ENCODE measurements around the gene CLEC11A. TPM values are rescaled to one million over a fixed set of nuclear protein-coding genes. Genes with fewer than 3 reads are reported as not detected.

The CLEC11A gene
- total RNA-seq, 1 donor from 2014 or later: 25.0 TPM

GRCh38 chr19:50717026-50717723, 6.0 kb upstream of the CLEC11A start:
- H3K27me3 ChIP-seq: no peaks in the 10 kb centered on the region
- no peaks in the 10 kb centered on the region for H3K9me3 ChIP-seq
- H3K36me3 ChIP-seq: no peaks in the 10 kb centered on the region
- H3K27ac ChIP-seq: no peak overlapping the region
- H3K4me3 ChIP-seq: no peak overlapping the region
- no peak for TF ChIP-seq POLR2A (IDR thresholded peaks at IDR 0.05)
- TF ChIP-seq CTCF (IDR thresholded peaks at IDR 0.05): no peak
- TF ChIP-seq POLR2AphosphoS5 (IDR thresholded peaks at IDR 0.05; ENCODE audit: insufficient read depth in 1 of 2, low read depth in 1 of 2): no peak
- H3K4me1 ChIP-seq: peaks cover 28% of the 10 kb centered on the region
- intact Hi-C loops (cut with DNase I): no loop called here
- no peak for DNase-seq (ENCODE audit: extremely low spot score in 2 of 2)

GRCh38 chr19:50717891-50718254, 5.3 kb upstream of the CLEC11A start:
- H3K27ac ChIP-seq: no peak overlapping the region
- no peaks in the 10 kb centered on the region for H3K36me3 ChIP-seq
- no peak for DNase-seq (ENCODE audit: extremely low spot score in 2 of 2)
- peak overlapping the region; percentile 37 to 52 for H3K4me3 ChIP-seq
- no peaks in the 10 kb centered on the region for H3K27me3 ChIP-seq
- H3K9me3 ChIP-seq: no peaks in the 10 kb centered on the region
- intact Hi-C loops (cut with DNase I): no loop called here
- no peak for TF ChIP-seq POLR2A (IDR thresholded peaks at IDR 0.05)
- no peak for TF ChIP-seq CTCF (IDR thresholded peaks at IDR 0.05)
- no peak for TF ChIP-seq POLR2AphosphoS5 (IDR thresholded peaks at IDR 0.05; ENCODE audit: insufficient read depth in 1 of 2, low read depth in 1 of 2)
- H3K4me1 ChIP-seq: peaks cover 28% of the 10 kb centered on the region

GRCh38 chr19:50718255-50719118, 4.7 kb upstream of the CLEC11A start:
- TF ChIP-seq POLR2A (IDR thresholded peaks at IDR 0.05): no peak
- no peak for TF ChIP-seq POLR2AphosphoS5 (IDR thresholded peaks at IDR 0.05; ENCODE audit: insufficient read depth in 1 of 2, low read depth in 1 of 2)
- TF ChIP-seq CTCF (IDR thresholded peaks at IDR 0.05): no peak
- H3K27ac ChIP-seq: no peak overlapping the region
- no peak for DNase-seq (ENCODE audit: extremely low spot score in 2 of 2)
- H3K4me3 ChIP-seq: peak overlapping the region; percentile 37 to 52
- H3K9me3 ChIP-seq: no peaks in the 10 kb centered on the region
- no peaks in the 10 kb centered on the region for H3K27me3 ChIP-seq
- peaks cover 31% of the 10 kb centered on the region for H3K4me1 ChIP-seq
- no peaks in the 10 kb centered on the region for H3K36me3 ChIP-seq
- intact Hi-C loops (cut with DNase I): no loop called here

GRCh38 chr19:50719119-50719435, 4.1 kb upstream of the CLEC11A start:
- no peak for TF ChIP-seq POLR2A (IDR thresholded peaks at IDR 0.05)
- no peak for TF ChIP-seq POLR2AphosphoS5 (IDR thresholded peaks at IDR 0.05; ENCODE audit: insufficient read depth in 1 of 2, low read depth in 1 of 2)
- no peak for TF ChIP-seq CTCF (IDR thresholded peaks at IDR 0.05)
- no peaks in the 10 kb centered on the region for H3K36me3 ChIP-seq
- intact Hi-C loops (cut with DNase I): no loop called here
- H3K9me3 ChIP-seq: no peaks in the 10 kb centered on the region
- H3K27me3 ChIP-seq: no peaks in the 10 kb centered on the region
- H3K4me1 ChIP-seq: peaks cover 36% of the 10 kb centered on the region
- no peak for DNase-seq (ENCODE audit: extremely low spot score in 2 of 2)
- peak overlapping the region; percentile 37 to 52 for H3K4me3 ChIP-seq
- no peak overlapping the region for H3K27ac ChIP-seq

GRCh38 chr19:50719566-50719965, 3.6 kb upstream of the CLEC11A start, which contains the start of gene SHANK1:
Gene SHANK1 (minus strand): TSS chr19:50719802. CDS start chr19:50716919, 2,883 bp downstream.
- Histone ChIP-seq H3K27me3 (no peaks in the 10 kb centered on the region), H3K27ac (no peak within 1 kb of the TSS)
- intact Hi-C loops (cut with DNase I): no loop called here

More at GRCh38 chr19:50719566-50719965, 3.6 kb upstream of the CLEC11A start, which contains the start of gene SHANK1:
- H3K4me3 ChIP-seq: peak within 1 kb of the TSS; percentile 37 to 52
- no peaks in the 10 kb centered on the region for H3K9me3 ChIP-seq
- no peak for DNase-seq (ENCODE audit: extremely low spot score in 2 of 2)
- peaks cover 40% of the 10 kb centered on the region for H3K4me1 ChIP-seq
- no peaks in the 10 kb centered on the region for H3K36me3 ChIP-seq
- TF ChIP-seq POLR2A (IDR thresholded peaks at IDR 0.05) (no peak), POLR2AphosphoS5 (IDR thresholded peaks at IDR 0.05; ENCODE audit: insufficient read depth in 1 of 2, low read depth in 1 of 2) (no peak), CTCF (IDR thresholded peaks at IDR 0.05) (no peak)
